Adrenal gland (tissue), 12 donors: ENCODE data around the gene MTHFD2L. TPM values are rescaled to one million over a fixed set of nuclear protein-coding genes. Genes with fewer than 3 reads are reported as not detected.

Experiments
- DNase-seq, 7 donors: peaks; one replicate each; pipeline ENCODE4 v3.0.0-alpha.2; 2019 to 2020
- H3K27ac ChIP-seq, 5 donors: fragments of 200-600 bp; sonication (generic) in 4 of 5; 1 replicate in 3 of 5; 2 replicates in 2 of 5; pipeline versions ENCODE4 v1.5.1 to v1.8.0; 2016 to 2020; ENCODE audit warnings: mild to moderate bottlenecking in 1 of 5
- H3K27me3 ChIP-seq: fragments of 200-600 bp; 2 replicates; pipeline ENCODE4 v1.8.0; 2021
- H3K36me3 ChIP-seq, 2 donors: fragments of 200-600 bp; replicated peaks in 1 of 2; 1 replicate in 1 of 2; 2 replicates in 1 of 2; pipeline versions ENCODE4 v1.5.1 to v1.8.0; 2018 to 2022
- H3K4me1 ChIP-seq, 2 donors: fragments of 200-600 bp; replicated peaks in 1 of 2; 1 replicate in 1 of 2; 2 replicates in 1 of 2; pipeline versions ENCODE4 v1.5.1 to v1.8.0; 2018 to 2021
- H3K4me3 ChIP-seq, 4 donors: fragments of 200-600 bp; sonication (generic) in 3 of 4; one replicate each; pipeline ENCODE4 v1.5.1; 2016 to 2018
- H3K9me3 ChIP-seq, 3 donors: fragments of 200-600 bp; sonication (generic) in 1 of 3; replicated peaks in 1 of 3; 1 replicate in 2 of 3; 2 replicates in 1 of 3; pipeline versions ENCODE4 v1.5.1 to v1.8.0; 2016 to 2021
- CTCF ChIP-seq, 6 experiments: fragments of 450-650 bp in 4 of 6; fragments of 200-600 bp in 2 of 6; sonication (generic) in 1 of 6; IDR thresholded peaks; 1 replicate in 5 of 6; 2 replicates in 1 of 6; pipeline versions ENCODE4 v1.5.1 to v1.8.0; 2016 to 2021; ENCODE audit warnings: antibody characterized with exemption in 6 of 6, mild to moderate bottlenecking in 2 of 6, moderate library complexity in 1 of 6
- POLR2A ChIP-seq, 2 donors: fragments of 450-650 bp; IDR thresholded peaks; one replicate each; pipeline ENCODE4 v1.6.1; 2017; ENCODE audit warnings: antibody characterized with exemption in 2 of 2, mild to moderate bottlenecking in 2 of 2, moderate library complexity in 1 of 2
- WGBS, 4 donors: extraction: QIAGEN DNeasy Blood & Tissue Kit in 2 of 4; methylation state at CpG; one replicate each; pipeline versions ENCODE4 v1.1.5 to v1.1.7; 2013 to 2017; 5-methylcytosine and 5-hydroxymethylcytosine counted together
- intact Hi-C, 2 donors: fragments of 100-400 bp; cut with DNase I; formaldehyde crosslinking; loops; one replicate each; pipeline versions ENCODE4 v1.14.1 to v1.15.0; 2022 to 2023
- polyA plus RNA-seq, 3 donors: library from polyadenylated mRNA; stranded (reverse); fragments of 200-250 nt in 2 of 3; fragments of 350-450 nt in 1 of 3; fragmentation: Illumina TruSeq in 1 of 3; extraction: RNeasy Lipid Tissue Mini Kit (QIAGEN cat#74804) in 1 of 3; gene quantifications; one replicate each; pipeline ENCODE4 v1.2.3, GENCODE V29; 2013 to 2014
- total RNA-seq, 9 donors: library from RNA; depleted of rRNA in 4 of 9; stranded (reverse); fragments of >200 nt in 4 of 9; fragments of 120-200 nt in 1 of 9; fragmentation: NEBNext Ultra II Directional in 1 of 9; extraction: Animal tissue kit (Norgen Biotek cat#: 25700) in 1 of 9; gene quantifications; one replicate each; pipeline versions ENCODE4 v1.1.0 to v1.2.4, GENCODE V29; 2013 to 2023
- donor health status: healthy with polysubstance abuse.
- donor health status: Bipolar disorder and iron deficiency.
- donor health status: DM: yes; HTN: yes; CAD: no.
- donor health status: DM: no; HTN: no; CAD: no.
- donor health status: DM: no; HTN: no; CAD: no.
- donor health status: DM: yes; HTN: yes; CAD: no.

The MTHFD2L gene
- total and polyA plus RNA-seq, 12 donors: 9.8 to 38.2 (median 15.9) TPM

- intact Hi-C loops: no loop called here
- H3K27ac ChIP-seq: no peak overlapping the region
- peaks cover 0 to 8% of the 10 kb centered on the region in 2 donors for H3K4me1 ChIP-seq
- no peaks in the 10 kb centered on the region for H3K36me3 ChIP-seq
- H3K9me3 ChIP-seq: no peaks in the 10 kb centered on the region
- TF ChIP-seq CTCF (IDR thresholded peaks at IDR 0.05) (no peak), POLR2A (IDR thresholded peaks at IDR 0.05) (no peak)
- H3K27me3 ChIP-seq: no peaks in the 10 kb centered on the region
- H3K4me3 ChIP-seq: no peak overlapping the region
- DNase-seq: peak in 1 of 7 donors; percentile 9
Measured at GRCh38 chr4:74267998-74268606, 110.2 kb downstream of the MTHFD2L start.

- no peak for DNase-seq
- H3K4me3 ChIP-seq: no peak overlapping the region
- 88 to 93% (median 91%) methylated on average over 2 of the region's 2 CpGs for WGBS, 4 donors
- no peaks in the 10 kb centered on the region for H3K36me3 ChIP-seq
- TF ChIP-seq CTCF (IDR thresholded peaks at IDR 0.05): no peak
- TF ChIP-seq POLR2A (IDR thresholded peaks at IDR 0.05): no peak
- no peak overlapping the region for H3K27ac ChIP-seq
- H3K4me1 ChIP-seq: peaks cover 0 to 8% of the 10 kb centered on the region in 2 donors
- no peaks in the 10 kb centered on the region for H3K9me3 ChIP-seq
- intact Hi-C loops: no loop called here
- H3K27me3 ChIP-seq: no peaks in the 10 kb centered on the region
Measured at GRCh38 chr4:74268643-74269042, 110.7 kb downstream of the MTHFD2L start.

GRCh38 chr4:74278490-74278889 is 120.6 kb downstream of the MTHFD2L start:
- DNase-seq: peak in 4 of 7 donors; percentile 12 to 23 (median 20)
- no peak overlapping the region for H3K4me3 ChIP-seq
- no peak for TF ChIP-seq POLR2A (IDR thresholded peaks at IDR 0.05)
- TF ChIP-seq CTCF (IDR thresholded peaks at IDR 0.05): no peak
- H3K4me1 ChIP-seq: no peaks in the 10 kb centered on the region
- H3K36me3 ChIP-seq: no peaks in the 10 kb centered on the region
- no peaks in the 10 kb centered on the region for H3K9me3 ChIP-seq
- intact Hi-C loops: no loop called here
- H3K27ac ChIP-seq: no peak overlapping the region
- 47 to 57% (median 49%) methylated on average over 3 of the region's 3 CpGs for WGBS, 4 donors
- H3K27me3 ChIP-seq: no peaks in the 10 kb centered on the region

- no peak for DNase-seq
- Histone ChIP-seq H3K9me3 (no peaks in the 10 kb centered on the region), H3K4me3 (no peak overlapping the region), H3K36me3 (no peaks in the 10 kb centered on the region), H3K27me3 (no peaks in the 10 kb centered on the region), H3K4me1 (no peaks in the 10 kb centered on the region), H3K27ac (no peak overlapping the region)
- 87 to 96% (median 94%) methylated on average over 3 of the region's 3 CpGs for WGBS, 4 donors
- intact Hi-C loops: no loop called here
- TF ChIP-seq POLR2A (IDR thresholded peaks at IDR 0.05) (no peak), CTCF (IDR thresholded peaks at IDR 0.05) (no peak)
Measured at GRCh38 chr4:74279716-74280115, 121.8 kb downstream of the MTHFD2L start.
